Calu3 (cell line): ENCODE results near the gene P2RX4. TPM values are rescaled to one million over a fixed set of nuclear protein-coding genes. Genes with fewer than 3 reads are reported as not detected.
A peak's percentile ranks its signal among the peaks of the same experiment; 100 is the strongest.
"Not testable (repeated sequence)": the region's sequence is repeated elsewhere in the genome, so short reads cannot be mapped to it uniquely, and the experiment has no call there.

Experiments used
- Bru-seq: library from RNA; stranded (reverse); fragments of 400-500 nt; gene quantifications from one replicate; lab custom pipeline; 2021; lab: Mats Ljungman, UMichigan
- BruChase-seq, 2 experiments: library from RNA; stranded (reverse); fragments of 400-500 nt; gene quantifications; one replicate each; lab custom pipeline; 2021; lab: Mats Ljungman, UMichigan
- BruUV-seq: library from RNA; stranded (reverse); fragments of 400-500 nt; replicated peaks from 2 replicates; lab custom pipeline; 2021; lab: Mats Ljungman, UMichigan
- CTCF ChIA-PET: fragments of 300-600 bp; sonication (Branson Sonifier 250); formaldehyde crosslinking; loops from one replicate; lab custom pipeline; 2022; ENCODE audit warnings: antibody characterized with exemption; lab: Charles Lee
- DNase-seq: peaks from one replicate; pipeline ENCODE4 v3.0.0; 2022
- H3K27ac Mint-ChIP-seq: one replicate; pipeline ENCODE4 v1.8.0; 2022; ENCODE audit warnings: mixed read lengths; ENCODE audit not compliant: unreplicated experiment
- H3K27me3 Mint-ChIP-seq: one replicate; pipeline ENCODE4 v1.8.0; 2022; ENCODE audit warnings: mixed read lengths; ENCODE audit not compliant: unreplicated experiment
- H3K36me3 Mint-ChIP-seq: one replicate; pipeline ENCODE4 v1.8.0; 2022; ENCODE audit warnings: mild to moderate bottlenecking, moderate library complexity, mixed read lengths; ENCODE audit not compliant: insufficient read depth, unreplicated experiment
- H3K4me1 Mint-ChIP-seq: one replicate; pipeline ENCODE4 v1.8.0; 2022; ENCODE audit warnings: mild to moderate bottlenecking, low read depth, mixed read lengths; ENCODE audit not compliant: unreplicated experiment
- H3K4me3 Mint-ChIP-seq: one replicate; pipeline ENCODE4 v1.8.0; 2022; ENCODE audit warnings: mild to moderate bottlenecking, low read depth, moderate library complexity, mixed read lengths; ENCODE audit not compliant: unreplicated experiment
- H3K9me3 Mint-ChIP-seq: one replicate; pipeline ENCODE4 v1.8.0; 2022; ENCODE audit warnings: low read depth, mixed read lengths; ENCODE audit not compliant: unreplicated experiment
- CTCF ChIP-seq: fragments of 200-600 bp; IDR thresholded peaks from one replicate; pipeline ENCODE4 v1.8.0; 2022; ENCODE audit warnings: antibody characterized with exemption; ENCODE audit not compliant: unreplicated experiment
- intact Hi-C: fragments of 100-400 bp; cut with micrococcal nuclease; formaldehyde crosslinking; loops from one replicate; pipeline ENCODE4 v1.10.0; 2022; ENCODE audit not compliant: unreplicated experiment
- long read RNA-seq: library from polyadenylated mRNA; stranded (forward); transcript quantifications from one replicate; pipeline ENCODE4 v2.0.0, GENCODE V29; 2022
- total RNA-seq: library from RNA; stranded (reverse); gene quantifications from 2 replicates; pipeline ENCODE4 v1.2.3, GENCODE V29; 2022

P2RX4 gene
- 38.7 and 39.5 TPM in 2 replicates for total RNA-seq
- Bru-seq, nascent RNA: percentile 66 among the genes with signal in this experiment
- percentile 66 among the genes with signal in this experiment for BruChase-seq, experiment 1, labeled RNA remaining after a 6-hour chase
- percentile 66 among the genes with signal in this experiment for BruChase-seq, experiment 2, labeled RNA remaining after a 2-hour chase
- long read RNA-seq, transcript P2RX4-202 (12 exons, 2,032 nt): major isoform, 66 of 94 reads
- long read RNA-seq, transcript P2RX4-214 (11 exons, 1,612 nt): minor isoform, 6 of 94 reads
- long read RNA-seq, partial matches to known transcripts: 7 of 94 reads
- long read RNA-seq, other reads (novel, unspliced or antisense): 13 of 94 reads

GRCh38 chr12:121209624-121210572 lies at the start of gene P2RX4:
Gene P2RX4 (plus strand): TSS chr12:121210129. CDS start chr12:121210165, 36 bp downstream.
- H3K4me1 Mint-ChIP-seq: peaks cover 10% of the 10 kb centered on the region
- H3K9me3 Mint-ChIP-seq: no peaks in the 10 kb centered on the region
- peak within 1 kb of the TSS; percentile 66 for H3K27ac Mint-ChIP-seq
- peaks cover 16% of the 10 kb centered on the region for H3K36me3 Mint-ChIP-seq
- intact Hi-C loops: no loop called here
- peak; percentile 33 for TF ChIP-seq CTCF
- BruUV-seq: no TSS peak
- peak; percentile 92 for DNase-seq
- no peaks in the 10 kb centered on the region for H3K27me3 Mint-ChIP-seq
- CTCF ChIA-PET: no interaction called here
- H3K4me3 Mint-ChIP-seq: peak within 1 kb of the TSS; percentile 73

GRCh38 chr12:121162384-121162783 lies 47.5 kb upstream of the P2RX4 start:
- no peak overlapping the region for H3K27ac Mint-ChIP-seq
- BruUV-seq: no TSS peak
- no peaks in the 10 kb centered on the region for H3K4me1 Mint-ChIP-seq

GRCh38 chr12:121162985-121163384 lies 46.9 kb upstream of the P2RX4 start:
- no peak for DNase-seq
- TF ChIP-seq CTCF: no peak
- intact Hi-C loops: no loop called here
- CTCF ChIA-PET: no interaction called here
- H3K27ac Mint-ChIP-seq: no peak overlapping the region
- no TSS peak for BruUV-seq
- no peak overlapping the region for H3K4me3 Mint-ChIP-seq
- no peaks in the 10 kb centered on the region for H3K9me3 Mint-ChIP-seq
- no peaks in the 10 kb centered on the region for H3K4me1 Mint-ChIP-seq
- H3K27me3 Mint-ChIP-seq: peaks cover 74% of the 10 kb centered on the region
- H3K36me3 Mint-ChIP-seq: no peaks in the 10 kb centered on the region

More at GRCh38 chr12:121162384-121162783, 47.5 kb upstream of the P2RX4 start:
- TF ChIP-seq CTCF: no peak
- intact Hi-C loops: no loop called here
- H3K36me3 Mint-ChIP-seq: no peaks in the 10 kb centered on the region
- CTCF ChIA-PET: no interaction called here
- no peak for DNase-seq
- H3K27me3 Mint-ChIP-seq: peaks cover 80% of the 10 kb centered on the region
- H3K9me3 Mint-ChIP-seq: no peaks in the 10 kb centered on the region
- no peak overlapping the region for H3K4me3 Mint-ChIP-seq

GRCh38 chr12:121164839-121165238 lies 45.1 kb upstream of the P2RX4 start:
- H3K9me3 Mint-ChIP-seq, H3K27ac Mint-ChIP-seq, intact Hi-C loops, CTCF ChIA-PET, H3K4me1 Mint-ChIP-seq, H3K36me3 Mint-ChIP-seq, DNase-seq, BruUV-seq, H3K4me3 Mint-ChIP-seq: not testable (repeated sequence)
- peaks cover 56% of the 10 kb centered on the region for H3K27me3 Mint-ChIP-seq
